HG03575 (cell line): Measurements from ENCODE around the gene KIF21B.
A peak's percentile ranks its signal among the peaks of the same experiment; 100 is the strongest.

Experiments used
- ATAC-seq: cut with Tn5 transposase; IDR thresholded peaks from one replicate; pipeline ENCODE4 v1.9.1; 2021; ENCODE audit not compliant: unreplicated experiment, insufficient number of reproducible peaks, low FRiP score; ENCODE audit errors: extremely low read depth

The KIF21B gene

DNA sequence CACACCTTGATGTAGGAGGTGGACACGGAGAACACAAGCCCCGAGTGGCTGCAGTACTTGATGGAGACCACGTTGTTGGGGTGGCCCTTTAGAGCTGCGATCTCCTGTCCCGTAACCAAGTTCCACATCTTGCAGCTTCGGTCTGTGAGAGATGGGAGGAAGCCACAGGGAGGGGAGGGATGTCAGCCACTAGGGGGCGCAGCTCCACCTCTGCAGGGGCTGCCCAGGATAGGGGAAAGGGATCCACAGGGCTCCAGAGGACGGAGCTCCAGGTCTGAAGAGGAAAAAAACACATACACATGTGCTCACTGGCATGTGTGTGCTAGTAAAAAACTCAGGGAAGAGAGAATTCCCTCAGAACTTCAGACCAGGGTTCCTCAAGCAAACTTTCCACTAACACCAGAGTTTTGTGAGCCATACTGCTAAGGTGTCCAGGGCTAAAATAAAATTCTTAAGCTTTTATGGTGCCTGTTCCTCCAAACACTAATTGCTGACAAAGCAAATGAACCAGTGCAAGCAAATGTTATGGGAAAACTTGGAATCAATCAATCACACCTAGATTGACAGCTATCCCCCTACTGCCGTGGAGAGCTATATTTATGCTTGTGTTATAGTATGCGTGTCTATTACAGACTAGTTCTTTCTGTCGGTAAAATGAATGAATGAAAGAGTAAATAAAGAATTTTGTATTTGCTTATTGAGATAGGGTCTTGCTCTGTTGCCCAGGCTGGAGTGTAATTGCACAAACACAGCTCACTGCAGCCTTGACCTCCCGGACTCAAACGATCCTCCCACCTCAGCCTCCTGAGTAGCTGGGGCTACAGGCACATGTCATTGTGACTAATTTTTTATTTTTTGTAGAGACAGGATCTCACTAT is 43.7 kb downstream of the KIF21B start:
- ATAC-seq = no peak

DNA sequence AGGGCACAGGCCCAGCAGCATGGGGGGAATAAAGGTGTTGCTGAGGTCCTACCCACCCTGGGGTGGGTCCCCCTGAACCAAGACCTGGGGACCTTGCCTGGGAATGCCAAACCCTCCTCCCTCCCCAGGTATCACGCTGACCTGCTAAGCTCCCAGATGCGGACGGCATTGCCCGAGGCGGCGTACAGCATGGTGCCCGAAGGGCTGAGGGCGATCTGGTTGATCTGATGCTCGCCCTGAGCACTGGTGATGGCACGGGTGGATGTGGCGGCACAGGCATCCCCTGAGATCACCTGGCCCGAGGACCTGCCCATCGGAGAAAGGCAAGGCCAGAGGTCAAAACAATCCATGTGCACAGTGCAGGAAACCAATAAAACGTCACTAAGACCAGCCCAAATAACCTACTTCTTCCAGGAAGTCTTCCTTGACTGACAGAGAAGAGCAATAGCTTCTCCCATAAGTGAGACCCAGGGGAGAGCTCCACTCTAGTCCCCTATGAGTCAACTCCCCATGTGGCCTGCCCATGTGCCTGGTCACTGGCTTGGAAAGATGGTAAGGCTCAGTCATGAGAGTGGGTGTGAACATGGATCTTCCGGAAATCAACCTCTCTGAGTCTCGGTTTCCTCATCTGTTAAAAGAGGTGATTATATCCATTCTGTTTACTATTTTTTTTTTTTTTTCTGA is 46.3 kb downstream of the KIF21B start:
- no peak for ATAC-seq

DNA sequence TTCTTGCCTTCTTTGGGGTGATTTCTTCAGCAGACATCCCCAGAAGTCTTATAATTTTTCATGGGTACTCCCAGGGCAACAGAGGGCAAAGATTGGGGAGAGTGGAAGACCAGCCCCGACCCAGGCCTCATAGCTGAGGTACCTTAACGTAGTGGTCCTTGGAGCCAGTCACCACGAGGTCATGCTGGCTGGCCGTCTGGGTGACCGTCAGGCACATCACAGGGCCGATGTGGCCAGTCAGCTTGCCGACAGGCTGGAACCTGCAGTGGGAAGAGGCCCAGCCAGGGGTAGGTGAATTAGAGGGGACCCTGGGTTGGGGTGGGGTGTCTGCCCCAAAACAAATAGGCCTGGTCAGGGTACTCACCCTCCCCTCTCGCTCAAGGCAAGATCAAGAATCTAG is 46.9 kb downstream of the KIF21B start:
- no peak for ATAC-seq

DNA sequence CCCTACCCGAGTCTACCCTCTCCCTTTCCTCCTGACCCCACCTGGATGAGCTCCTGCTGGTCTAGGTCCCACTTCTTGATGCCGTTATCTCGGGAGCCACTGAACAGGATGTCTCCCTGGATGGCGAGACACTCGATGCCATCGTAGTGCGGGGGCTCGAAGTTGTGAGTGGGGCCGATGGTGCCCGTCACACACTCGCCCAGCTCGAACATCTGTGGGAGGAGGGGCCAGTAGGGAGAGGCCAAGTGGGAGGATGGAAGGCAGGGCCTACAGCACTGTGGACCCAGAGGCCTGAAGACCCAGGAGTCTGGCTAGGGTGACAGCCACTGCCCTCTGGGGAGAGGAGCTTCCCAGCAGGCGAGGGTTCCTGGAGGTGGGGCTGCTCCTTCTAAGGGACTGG is 48.1 kb downstream of the KIF21B start:
- no peak for ATAC-seq

DNA sequence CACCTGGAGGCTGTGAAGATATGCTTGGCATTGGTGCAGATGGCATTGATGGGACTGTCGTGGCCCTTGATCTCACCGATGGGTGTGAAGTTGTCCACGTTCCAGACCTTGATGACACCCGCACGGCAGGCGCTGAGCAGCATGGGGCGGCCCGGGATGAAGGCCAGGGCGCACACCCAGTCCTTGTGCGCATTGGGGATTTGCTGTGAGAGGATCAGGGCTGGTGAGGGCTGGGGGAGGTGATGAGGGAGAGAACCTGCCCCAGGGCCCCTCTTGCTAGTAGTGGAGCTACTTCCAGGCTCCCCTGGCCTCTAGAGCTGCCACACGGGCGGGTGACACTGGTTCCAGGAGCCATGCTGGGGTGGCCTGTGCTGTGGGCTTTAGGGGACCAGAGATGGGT is 48.8 kb downstream of the KIF21B start:
- ATAC-seq = no peak

DNA sequence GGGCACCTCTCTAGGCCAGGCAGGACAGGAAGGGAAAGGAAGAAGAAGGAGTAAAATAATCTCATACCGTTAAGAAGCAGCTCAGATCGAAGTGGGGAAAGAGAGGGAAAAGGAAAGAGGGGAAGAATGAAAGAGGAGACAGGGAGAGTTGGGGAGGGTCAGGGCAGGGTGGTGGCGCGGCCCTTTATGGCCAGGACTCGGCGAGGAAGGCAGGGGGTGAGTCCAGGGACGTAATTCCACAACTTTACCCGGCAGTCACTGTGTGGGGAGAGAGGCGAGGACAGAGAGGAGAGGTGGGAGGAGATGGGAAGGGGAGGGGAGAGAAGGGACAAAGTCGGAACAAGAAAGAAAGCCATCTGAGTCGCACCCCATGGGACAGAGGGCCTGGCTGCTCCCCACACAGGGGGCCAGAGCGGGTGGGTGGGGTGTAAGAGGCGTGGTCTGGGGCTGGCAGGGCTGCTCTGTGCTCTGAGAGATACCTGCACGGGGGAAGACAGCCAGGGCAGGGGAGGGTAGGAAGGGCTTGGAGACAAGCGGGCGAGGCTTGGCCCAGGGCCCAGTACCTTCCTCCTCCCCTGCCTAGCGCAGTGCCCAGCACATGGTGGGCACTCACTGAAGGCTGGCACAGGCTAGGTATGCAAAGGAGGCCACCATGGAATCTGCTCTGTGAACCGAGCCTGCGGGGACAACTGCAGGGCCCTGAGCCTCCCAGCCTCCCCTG is 49.4 kb downstream of the KIF21B start:
- ATAC-seq = no peak

DNA sequence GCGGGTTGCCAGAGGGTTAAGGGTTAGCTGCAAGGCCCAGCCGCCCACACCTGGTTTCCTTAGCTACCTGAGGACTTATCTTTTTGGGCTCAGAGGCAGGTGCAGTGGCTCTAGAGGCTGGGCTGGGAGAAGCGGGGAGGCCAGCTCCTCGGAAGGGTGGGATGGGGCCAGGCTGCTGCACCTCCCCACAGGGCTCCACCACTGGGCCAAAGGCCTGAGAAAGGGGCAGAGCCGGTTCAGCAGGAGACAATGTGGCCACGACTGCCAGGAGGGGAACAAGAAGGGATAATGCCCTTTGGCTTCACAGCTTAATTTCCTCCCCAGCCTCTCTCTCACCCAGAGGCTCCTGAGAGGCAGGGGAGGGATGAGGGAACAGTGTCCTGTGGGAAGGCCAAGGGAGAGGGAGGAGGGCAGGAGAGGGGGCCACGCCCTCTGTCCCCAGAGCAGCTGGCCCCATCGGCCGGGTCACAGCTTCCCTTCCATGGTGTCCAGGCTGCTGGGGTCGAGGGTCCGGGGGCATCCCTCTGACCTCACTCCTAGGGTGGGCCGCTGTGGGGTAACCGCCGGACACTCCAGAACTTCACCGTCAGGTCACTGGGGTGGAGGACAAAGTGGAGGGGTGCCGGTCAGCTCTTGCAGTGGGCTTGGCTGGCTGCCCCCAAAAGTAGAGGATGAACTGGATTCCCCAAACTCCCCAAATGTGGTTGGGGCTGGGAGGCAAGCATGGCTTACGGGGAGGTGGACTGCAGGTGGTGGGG is 50.4 kb downstream of the KIF21B start:
- no peak for ATAC-seq

DNA sequence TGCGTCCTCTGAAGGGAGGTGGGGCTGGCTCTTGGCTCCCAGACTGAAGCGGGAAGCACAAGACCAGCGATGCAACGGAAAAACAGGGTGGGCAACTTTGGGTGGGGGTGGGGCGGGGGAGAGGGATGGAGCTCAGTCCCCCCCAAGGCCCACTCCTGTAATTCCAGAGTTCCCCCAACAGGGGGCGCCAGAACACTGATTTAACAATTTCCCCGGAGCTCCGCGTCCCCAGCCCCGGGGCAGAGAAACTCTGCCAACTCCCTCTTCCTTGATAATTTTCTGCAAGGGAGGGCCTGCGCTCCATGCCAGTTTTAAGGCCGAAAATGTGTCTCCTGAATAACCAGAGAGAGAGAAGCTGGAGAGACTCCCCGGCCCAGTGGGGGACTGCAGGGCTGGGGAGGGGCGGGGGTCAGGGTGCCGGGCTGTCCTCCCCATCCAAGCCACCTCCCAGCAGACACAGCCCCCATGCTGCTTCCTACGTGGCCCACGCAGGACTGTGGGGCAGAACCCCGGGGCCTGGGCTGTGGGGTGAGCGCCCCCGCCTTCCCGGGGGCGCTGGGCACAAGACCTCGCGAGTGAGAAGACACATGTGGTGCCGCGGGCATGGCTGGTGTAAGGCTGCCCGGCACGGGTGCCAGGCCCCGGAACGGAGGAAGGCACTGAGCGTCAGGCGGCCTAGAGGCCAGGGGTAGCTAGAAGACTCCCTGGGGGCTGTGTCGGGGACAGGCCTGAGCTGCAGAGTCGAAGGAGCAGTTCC is 51.4 kb downstream of the KIF21B start:
- no peak for ATAC-seq

DNA sequence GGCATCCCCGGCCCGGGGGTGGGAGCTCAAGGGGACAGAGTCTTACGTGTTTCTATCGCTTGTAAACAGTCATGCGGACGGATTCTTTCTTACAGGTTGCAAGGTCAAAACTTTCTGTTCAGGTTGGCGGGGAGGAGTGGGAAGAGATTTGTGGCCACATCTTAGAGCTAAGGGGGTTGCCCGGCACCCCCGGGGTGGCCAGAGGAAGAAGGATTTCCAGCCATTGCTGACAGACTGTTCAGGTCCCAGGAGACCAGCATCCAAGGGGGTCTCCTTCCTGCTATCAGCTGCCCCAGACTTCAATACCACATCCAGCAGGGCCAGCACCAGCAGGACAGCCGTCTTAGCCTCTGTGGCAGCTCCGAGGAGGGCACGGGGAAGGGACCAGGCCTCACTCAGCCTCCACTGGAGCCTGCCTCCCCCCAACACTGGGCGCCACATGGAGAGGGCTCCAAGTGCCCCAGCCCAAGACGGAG is 52.0 kb downstream of the KIF21B start:
- no peak for ATAC-seq

DNA sequence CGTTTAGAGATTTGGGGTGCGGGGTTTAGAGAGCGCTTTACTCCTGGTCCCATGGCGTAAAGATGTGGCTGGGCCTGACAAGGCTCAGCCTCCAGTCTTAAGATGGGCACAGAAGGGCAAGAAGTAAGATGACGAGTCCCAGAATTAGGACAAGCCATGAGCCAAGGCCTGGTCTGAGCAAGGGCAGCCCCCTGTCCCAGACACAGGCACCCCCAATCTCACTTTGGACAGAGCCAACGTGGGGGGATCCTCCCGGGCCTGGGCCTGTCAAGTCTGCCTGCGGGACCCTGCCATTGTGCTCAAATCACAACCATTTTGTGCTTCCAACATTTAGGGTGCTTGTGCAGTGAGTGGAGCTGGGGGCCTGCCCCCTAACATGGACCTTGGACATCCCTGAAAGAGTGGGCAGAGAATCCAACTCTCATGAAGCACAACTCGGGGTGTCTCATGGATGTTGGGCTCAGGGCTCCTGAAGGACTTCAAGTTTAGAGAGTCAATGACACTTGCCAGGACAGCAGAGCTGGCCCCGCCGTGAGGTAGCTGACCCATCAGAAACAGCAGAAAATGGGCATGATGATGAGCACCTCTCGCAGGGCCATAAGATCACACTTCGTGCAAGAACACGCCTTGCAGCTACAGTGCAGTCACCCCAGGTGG is 52.6 kb downstream of the KIF21B start:
- ATAC-seq = no peak

DNA sequence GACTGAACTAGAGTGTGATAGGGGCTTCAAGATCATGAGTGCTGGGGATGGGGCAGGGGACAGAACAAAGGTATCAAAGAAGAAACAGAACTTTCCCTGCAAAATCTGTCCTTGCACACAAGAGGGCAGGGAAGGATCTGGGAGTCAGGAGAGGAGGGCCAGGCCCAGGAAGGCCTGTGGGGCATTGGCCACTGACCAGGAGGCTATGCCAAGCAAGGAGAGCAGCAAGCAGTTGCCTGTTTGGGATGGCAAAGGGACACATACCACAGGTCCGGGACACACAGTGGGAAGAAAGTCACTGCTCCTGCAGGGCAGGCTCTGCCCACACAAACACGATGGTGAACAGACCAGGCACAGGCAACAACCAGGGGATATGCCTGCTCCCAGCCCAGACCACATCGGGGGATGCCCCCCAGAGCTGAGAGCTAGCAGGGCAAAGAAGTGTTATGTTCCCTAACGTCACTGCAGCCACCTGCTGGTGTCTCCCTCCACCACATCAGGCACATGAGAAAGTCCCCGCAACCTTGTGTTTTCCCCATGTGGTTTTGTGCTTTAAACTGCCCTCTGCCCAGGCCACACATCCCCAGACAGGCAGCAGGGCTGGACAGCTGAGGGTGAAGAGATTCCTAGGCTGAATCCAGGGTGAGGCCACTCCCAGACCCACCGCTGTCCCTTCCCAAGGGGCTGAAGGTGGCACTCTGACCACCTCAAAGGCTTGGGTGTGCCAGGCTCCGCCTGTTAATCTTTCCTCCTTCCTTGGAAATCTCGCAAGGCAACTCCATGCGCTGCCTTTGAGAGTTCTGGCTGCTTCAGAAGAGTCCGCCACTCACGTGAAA is 53.6 kb downstream of the KIF21B start:
- ATAC-seq = peak; percentile 55

DNA sequence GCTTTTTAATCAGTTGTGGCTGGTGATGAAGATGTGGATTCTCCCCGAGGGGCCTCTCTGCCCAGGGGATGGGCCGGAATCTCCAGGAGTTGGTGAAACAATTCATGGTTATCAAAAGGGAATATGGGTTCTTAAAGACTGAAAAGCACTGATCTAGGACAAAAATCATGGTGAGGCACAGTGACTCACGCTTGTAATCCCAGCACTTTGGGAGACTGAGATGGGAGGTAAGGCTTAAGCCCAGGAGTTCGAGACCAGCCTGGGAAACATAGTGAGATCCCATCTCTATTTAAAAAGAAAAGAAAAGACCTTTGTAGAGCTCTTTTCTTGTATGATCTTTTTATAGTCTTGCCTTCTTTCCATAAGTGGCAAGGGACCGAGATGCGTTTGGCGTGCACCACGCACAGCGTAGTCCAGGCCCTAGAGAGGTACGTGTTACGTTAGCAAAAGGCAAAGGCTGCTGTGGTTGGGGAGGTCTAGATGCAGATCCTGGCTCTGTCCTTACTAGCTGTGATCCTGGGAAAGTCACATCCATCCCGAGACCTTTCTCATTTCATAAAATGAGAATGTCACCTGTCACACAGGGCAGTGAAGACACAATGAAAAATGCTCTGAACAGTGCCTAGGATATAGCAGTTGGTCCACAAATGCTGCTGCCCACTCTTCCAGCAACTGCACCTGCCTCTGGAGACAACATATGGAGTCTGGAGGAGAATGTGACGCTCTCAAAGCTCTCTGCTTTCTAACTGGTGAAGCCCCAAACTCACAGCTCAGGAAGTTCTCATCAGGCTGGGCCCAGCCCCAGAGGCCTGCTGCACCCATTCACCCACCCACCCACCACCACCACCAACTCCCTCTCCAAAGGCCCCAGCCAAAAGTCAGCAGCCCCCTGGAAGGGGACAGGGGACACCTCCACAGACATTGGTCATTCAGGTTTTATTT is 54.8 kb downstream of the KIF21B start:
- no peak for ATAC-seq

DNA sequence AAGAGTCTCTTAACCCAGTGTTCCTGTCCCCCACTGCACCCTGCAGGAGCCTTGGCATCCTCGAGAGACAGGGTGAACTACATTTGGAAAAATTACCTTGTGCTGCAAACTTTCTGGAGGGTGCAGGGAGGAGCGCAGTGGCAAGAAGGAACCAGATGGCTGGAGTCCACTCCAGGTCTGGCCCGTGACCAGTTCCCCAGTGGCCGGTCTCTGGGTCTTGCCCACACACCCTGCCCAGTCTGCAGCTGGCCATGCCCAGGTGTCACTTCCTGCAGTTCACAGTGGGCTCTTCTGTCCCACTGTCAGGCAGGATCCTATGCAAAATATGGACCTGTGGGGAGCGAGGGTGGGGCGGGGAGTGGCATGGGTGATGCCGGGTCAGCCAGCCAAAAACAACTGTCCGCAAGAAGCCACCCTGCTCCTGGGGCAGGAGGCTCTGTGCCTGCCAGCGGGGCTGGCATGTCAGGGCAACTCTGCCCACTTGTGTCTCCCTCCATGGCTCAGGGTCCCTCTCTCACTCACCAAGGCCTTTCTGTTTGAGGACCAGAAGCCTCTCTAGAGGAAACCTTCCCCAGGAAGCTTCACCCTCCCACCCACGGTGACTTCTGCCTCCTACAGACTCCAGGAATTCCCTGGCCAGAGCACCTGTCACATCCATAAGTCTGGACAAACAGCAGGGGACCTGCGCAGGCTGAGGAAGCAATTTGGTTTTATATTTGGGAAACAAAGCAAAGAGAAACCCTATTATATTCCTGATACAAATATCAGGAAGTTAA is 55.6 kb downstream of the KIF21B start:
- ATAC-seq = no peak

DNA sequence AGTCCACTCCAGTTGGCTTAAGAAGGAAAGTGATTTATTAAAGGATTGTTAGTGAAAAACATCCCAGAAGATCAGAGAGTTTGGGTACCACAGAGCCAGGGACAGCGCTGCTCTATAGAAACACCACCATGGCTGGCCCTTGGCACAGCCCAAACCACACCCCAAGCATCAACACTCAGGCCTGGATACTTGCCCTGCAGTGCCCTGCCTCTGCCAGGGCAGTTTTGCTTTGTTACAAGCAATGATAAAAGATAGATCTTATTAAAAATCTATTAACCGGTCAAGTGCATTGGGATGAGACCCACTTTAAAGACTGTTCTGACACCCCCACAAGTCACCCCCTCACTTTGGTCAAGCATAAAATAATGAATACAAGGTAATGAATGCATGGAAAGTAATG is 56.6 kb downstream of the KIF21B start:
- no peak for ATAC-seq

DNA sequence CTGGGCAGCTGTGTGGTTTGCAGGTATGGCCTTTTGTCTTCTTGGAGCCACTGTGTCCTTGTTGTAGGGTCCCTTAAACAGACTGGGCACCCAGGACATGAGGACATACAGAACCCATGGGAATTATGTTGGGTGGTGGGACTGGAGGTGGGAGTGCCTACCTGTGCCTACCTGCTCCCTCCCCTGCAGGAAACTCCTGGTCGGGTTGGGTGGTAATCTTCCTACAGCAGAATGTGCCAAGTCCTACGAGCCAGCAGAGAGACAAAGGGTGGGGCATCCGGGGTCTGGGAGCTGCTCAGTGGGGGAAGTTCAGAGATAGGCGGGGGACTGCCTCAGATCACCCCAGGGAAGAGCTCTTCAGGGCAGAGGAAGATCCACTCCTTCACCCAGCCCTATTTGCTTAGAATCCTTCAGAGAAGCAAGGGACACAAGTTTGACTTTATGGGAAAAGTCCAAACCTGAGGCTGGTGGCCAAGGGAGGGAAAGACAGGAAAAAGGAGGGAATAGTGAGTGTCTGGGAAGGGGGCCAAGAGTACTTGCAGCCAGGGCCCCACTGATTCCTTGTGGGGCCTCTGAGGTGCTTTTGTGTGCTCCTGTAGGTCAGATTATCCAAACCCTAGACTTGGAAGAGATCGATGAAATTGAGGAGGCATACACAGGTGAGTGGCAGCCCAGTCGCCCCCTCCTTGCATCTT is 58.3 kb downstream of the KIF21B start:
- ATAC-seq = no peak
